GM12878 (cell line): ENCODE measurements around the gene ABCD2. TPM values are rescaled to one million over a fixed set of nuclear protein-coding genes. Genes with fewer than 3 reads are reported as not detected.

ENCODE experiments used
- CBFB ChIP-seq: IDR thresholded peaks from 2 replicates; pipeline ENCODE4 v1.6.1; 2016; ENCODE audit warnings: antibody characterized with exemption, low read depth
- ELK1 ChIP-seq: IDR thresholded peaks from 2 replicates; pipeline ENCODE4 v1.6.1; 2012; ENCODE audit warnings: low read depth, low read length, improper control_type of control experiment
- FOXM1 ChIP-seq: IDR thresholded peaks from 2 replicates; pipeline ENCODE4 v1.6.1; 2012; ENCODE audit warnings: low read depth, mild to moderate bottlenecking, inconsistent platforms, low read length, moderate library complexity
- GABPA ChIP-seq: IDR thresholded peaks from 2 replicates; pipeline ENCODE4 v1.6.1; 2014; ENCODE audit warnings: antibody characterized with exemption, low read depth, mild to moderate bottlenecking, inconsistent platforms
- HDGF ChIP-seq: fragments of 450-650 bp; IDR thresholded peaks from 2 replicates; pipeline ENCODE4 v1.6.1; 2016; ENCODE audit warnings: antibody characterized with exemption
- HSF1 ChIP-seq: fragments of 150-350 bp; IDR thresholded peaks from 2 replicates; pipeline ENCODE4 v1.6.1; 2014; ENCODE audit warnings: mild to moderate bottlenecking, low read depth, low read length
- KAT2A ChIP-seq: conservative IDR thresholded peaks from 2 replicates; pipeline ENCODE4 v1.6.1; 2011; ENCODE audit warnings: low read depth, low read length; ENCODE audit not compliant: control insufficient read depth
- MEF2B ChIP-seq: fragments of 450-650 bp; IDR thresholded peaks from 2 replicates; pipeline ENCODE4 v1.6.1; 2018; ENCODE audit warnings: mild to moderate bottlenecking, moderate library complexity; ENCODE audit not compliant: partially characterized antibody, poor library complexity, severe bottlenecking
- NR2F1 ChIP-seq: fragments of 450-650 bp; conservative IDR thresholded peaks from 2 replicates; pipeline ENCODE4 v1.6.1; 2017; ENCODE audit warnings: mild to moderate bottlenecking
- PKNOX1 ChIP-seq: fragments of 450-650 bp; IDR thresholded peaks from 2 replicates; pipeline ENCODE4 v1.6.1; 2016; ENCODE audit warnings: mild to moderate bottlenecking
- RAD21 ChIP-seq: IDR thresholded peaks from 2 replicates; pipeline ENCODE4 v1.6.1; 2011; ENCODE audit warnings: mild to moderate bottlenecking, low read depth, low read length, moderate library complexity; ENCODE audit not compliant: insufficient read depth
- RELB ChIP-seq: fragments of 450-650 bp; IDR thresholded peaks from 2 replicates; pipeline ENCODE4 v1.6.1; 2017; ENCODE audit warnings: low read depth, mild to moderate bottlenecking, moderate library complexity
- SKIL ChIP-seq: fragments of 450-650 bp; IDR thresholded peaks from 2 replicates; pipeline ENCODE4 v1.6.1; 2017; ENCODE audit warnings: mild to moderate bottlenecking, low read depth, inconsistent platforms; ENCODE audit not compliant: poor library complexity, severe bottlenecking
- TCF12 ChIP-seq: IDR thresholded peaks from 2 replicates; pipeline ENCODE4 v1.6.1; 2011; ENCODE audit warnings: low read depth, mild to moderate bottlenecking, low read length
- ZNF687 ChIP-seq: fragments of 450-650 bp; IDR thresholded peaks from 2 replicates; pipeline ENCODE4 v1.6.1; 2017; ENCODE audit warnings: mild to moderate bottlenecking, moderate library complexity
- polyA plus RNA-seq, 11 experiments: library from polyadenylated mRNA; depleted of rRNA in 4 of 11; unstranded in 6 of 11; stranded (reverse) in 5 of 11; fragments of >200 nt; fragmentation: Nextera tagmentation in 4 of 11; fragmentation: Illumina TruSeq in 1 of 11; extraction: Ambion mirVana in 4 of 11; extraction: Trizol in 1 of 11; gene quantifications; 1 replicate in 1 of 11; 2 replicates in 10 of 11; pipeline versions ENCODE4 v1.2.1 to v1.2.3, GENCODE V29; 2011 to 2016; ENCODE audit warnings: inconsistent platforms in 2 of 11, missing spikeins in 2 of 11, low read depth in 1 of 11
- total RNA-seq, 4 experiments: library from RNA; depleted of rRNA in 3 of 4; stranded (reverse); fragments of >200 nt in 3 of 4; fragmentation: Illumina TruSeq in 1 of 4; extraction: Trizol in 1 of 4; gene quantifications; 2 replicates each; pipeline versions ENCODE4 v1.2.1 to v1.2.3, GENCODE V29; 2013 to 2021

Gene ABCD2
- total and polyA plus RNA-seq, 10 of the 15 experiments (the other 5 are each of a cell fraction or from before 2014, with no cell fraction given), result 4.4 to 16.2 (median 7.5) TPM

- no peak for TF ChIP-seq ELK1
- TF ChIP-seq GABPA, result no peak
- TF ChIP-seq KAT2A, result no peak
- TF ChIP-seq FOXM1, result peak; percentile 44; the same call in 1 of the 2 replicates
- peak; percentile 85 for TF ChIP-seq RELB
- TF ChIP-seq ZNF687, result peak; percentile 32
- TF ChIP-seq SKIL, result peak; percentile 31
- peak; percentile 33; the same call in 1 of the 2 replicates for TF ChIP-seq TCF12
- TF ChIP-seq PKNOX1, result peak; percentile 55
- no peak for TF ChIP-seq HSF1
- TF ChIP-seq MEF2B, result peak; percentile 66
- peak; percentile 13; the same call in 1 of the 2 replicates for TF ChIP-seq RAD21
- TF ChIP-seq NR2F1, result 0 out of 2 replicates have a peak, but pooled peaks have one; percentile 11
- 0 out of 2 replicates have a peak, but pooled peaks have one; percentile 22 for TF ChIP-seq CBFB
- 0 out of 2 replicates have a peak, but pooled peaks have one; percentile 15 for TF ChIP-seq HDGF
These were observed 1.4 kb upstream of the ABCD2 start (continued) for GRCh38 chr12:39620659-39621658.
